ENCODE measurements around the gene SMTN. TPM values are rescaled to one million over a fixed set of nuclear protein-coding genes. Genes with fewer than 3 reads are reported as not detected.

SMTN gene
- total RNA-seq, 4 donors from 2014 or later = 16.6 to 107 (median 19.4) TPM

- no peak for TF ChIP-seq CTCF (IDR thresholded peaks at IDR 0.05; ENCODE audit: low read depth)
Observed at GRCh38 chr22:31124811-31125465, 43.8 kb downstream of the SMTN start.

- no peak for TF ChIP-seq CTCF (IDR thresholded peaks at IDR 0.05; ENCODE audit: low read depth)
Observed at GRCh38 chr22:31125521-31126117, 44.5 kb downstream of the SMTN start.

DNA sequence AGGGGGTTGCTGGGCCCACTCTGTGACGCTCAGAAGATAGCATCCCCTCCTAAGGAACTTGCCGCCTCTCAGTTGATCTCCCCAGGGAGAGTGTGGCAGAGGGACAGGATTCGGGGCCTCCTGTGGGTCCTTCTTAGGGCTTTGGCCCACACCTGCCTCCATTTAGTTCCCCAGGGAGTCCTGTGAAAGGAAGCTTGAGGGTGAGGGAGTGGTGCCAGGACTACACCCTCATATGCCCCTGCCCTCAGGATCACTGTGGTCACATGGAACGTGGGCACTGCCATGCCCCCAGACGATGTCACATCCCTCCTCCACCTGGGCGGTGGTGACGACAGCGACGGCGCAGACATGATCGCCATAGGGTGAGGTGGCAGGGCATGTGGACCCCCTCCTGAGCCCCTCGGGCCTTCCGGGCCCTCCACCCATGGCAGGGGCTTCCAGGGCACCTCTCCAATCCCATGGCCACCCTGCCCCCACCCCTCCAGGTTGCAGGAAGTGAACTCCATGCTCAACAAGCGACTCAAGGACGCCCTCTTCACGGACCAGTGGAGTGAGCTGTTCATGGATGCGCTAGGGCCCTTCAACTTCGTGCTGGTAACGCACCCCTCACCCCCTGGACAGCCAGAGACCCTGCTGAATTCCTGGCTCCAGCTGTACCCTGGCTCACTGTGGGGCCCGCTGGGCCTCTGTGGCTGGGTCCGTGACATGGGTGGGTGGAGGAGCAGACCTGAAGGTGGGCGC, 45.2 kb downstream of the SMTN start:
- TF ChIP-seq CTCF (IDR thresholded peaks at IDR 0.05; ENCODE audit: low read depth) = no peak

- TF ChIP-seq CTCF (IDR thresholded peaks at IDR 0.05; ENCODE audit: low read depth) = no peak
Observed at GRCh38 chr22:31126869-31127175, 45.7 kb downstream of the SMTN start.

DNA sequence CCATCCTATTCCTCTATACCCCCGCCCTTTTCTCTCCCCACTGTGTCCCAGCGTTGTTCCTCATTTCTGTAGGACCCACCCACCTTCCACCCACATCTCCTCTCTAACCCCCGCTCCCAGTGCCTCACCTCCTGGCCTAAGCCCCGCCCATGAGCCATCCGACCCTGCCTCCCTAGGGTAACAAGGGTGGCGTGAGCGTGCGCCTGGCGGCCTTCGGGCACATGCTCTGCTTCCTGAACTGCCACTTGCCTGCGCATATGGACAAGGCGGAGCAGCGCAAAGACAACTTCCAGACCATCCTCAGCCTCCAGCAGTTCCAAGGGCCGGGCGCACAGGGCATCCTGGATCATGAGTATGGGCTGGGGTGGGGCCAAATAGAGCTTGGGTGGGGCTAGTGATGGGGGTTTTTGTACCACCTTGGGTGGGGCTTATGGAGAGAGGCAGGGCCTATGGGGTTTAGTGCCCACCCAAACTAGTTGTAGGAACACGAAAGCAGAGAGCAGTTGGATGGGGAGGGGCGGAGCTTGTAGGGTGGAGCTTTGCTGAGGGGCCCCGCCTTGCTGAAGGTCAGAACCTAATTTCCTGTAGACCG, 46.2 kb downstream of the SMTN start:
- no peak for TF ChIP-seq CTCF (IDR thresholded peaks at IDR 0.05; ENCODE audit: low read depth)

- TF ChIP-seq CTCF (IDR thresholded peaks at IDR 0.05; ENCODE audit: low read depth) = no peak
Observed at GRCh38 chr22:31128156-31128555, 47.0 kb downstream of the SMTN start.

DNA sequence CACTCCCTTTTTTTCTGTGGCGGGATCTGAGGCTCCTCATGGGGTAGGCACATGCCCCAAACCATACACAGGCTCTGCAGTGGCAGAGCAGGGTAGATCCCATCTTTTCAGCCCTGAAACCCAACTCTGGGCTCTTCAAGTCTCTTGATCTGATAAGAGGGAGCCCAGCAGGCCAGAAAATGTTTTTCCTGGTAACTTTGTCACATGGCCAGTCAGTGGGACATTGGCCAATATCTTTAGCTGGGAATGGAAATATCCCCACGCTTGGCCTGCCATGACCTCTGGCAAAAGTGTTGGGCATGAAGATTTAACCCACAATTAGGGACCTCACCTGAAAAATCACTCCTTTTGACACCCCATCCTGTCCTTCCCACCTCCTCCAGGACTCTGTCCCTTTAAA, 49.8 kb downstream of the SMTN start:
- no peak for TF ChIP-seq CTCF (IDR thresholded peaks at IDR 0.05; ENCODE audit: low read depth)
